ENCODE data around the gene AQR. TPM values are rescaled to one million over a fixed set of nuclear protein-coding genes. Genes with fewer than 3 reads are reported as not detected.
A peak's percentile ranks its signal among the peaks of the same experiment; 100 is the strongest.

AQR gene
- total and polyA plus RNA-seq, 2 of the 8 experiments (the other 6 are each of a cell fraction or from before 2014, with no cell fraction given) = 34.5 to 57.6 TPM

- TF ChIP-seq CHD2 (IDR thresholded peaks at IDR 0.05; ENCODE audit: low read length) (no peak), RNF2 (IDR thresholded peaks at IDR 0.05; ENCODE audit: borderline replicate concordance, low read depth, low read length, missing control alignments, poor library complexity, severe bottlenecking) (no peak), MAFK (IDR thresholded peaks at IDR 0.05; ENCODE audit: low read depth, low read length) (peak; percentile 35; the same call in 1 of the 2 replicates), TCF12 (IDR thresholded peaks at IDR 0.05; ENCODE audit: low read depth, low read length) (no peak), GTF2F1 (IDR thresholded peaks at IDR 0.05; ENCODE audit: borderline replicate concordance, low read depth, low read length) (no peak), BCL11A (IDR thresholded peaks at IDR 0.05; ENCODE audit: low read depth in 2 of 2, low read length in 2 of 2) (no peak), PHF8 (conservative IDR thresholded peaks at IDR 0.05; ENCODE audit: low read depth, low read length) (peak; percentile 91), TBP (IDR thresholded peaks at IDR 0.05; ENCODE audit: low read depth, low read length) (peak; percentile 93), KDM1A (IDR thresholded peaks at IDR 0.05; ENCODE audit: borderline replicate concordance, low read length) (no peak), HDAC2 (IDR thresholded peaks at IDR 0.05; ENCODE audit: borderline replicate concordance in 1 of 2, low read depth in 2 of 2, low read length in 2 of 2) (peak in 1 of 2 experiments; percentile 63; a peak in 1 of 4 replicates), POLR2AphosphoS5 (IDR thresholded peaks at IDR 0.05; ENCODE audit: low read depth, low read length) (peak; percentile 93; the same call in 1 of the 2 replicates), SIN3A (conservative IDR thresholded peaks at IDR 0.05 in 1 of 2, IDR thresholded peaks at IDR 0.05 in 1 of 2; ENCODE audit: low read depth in 1 of 2, low read length in 2 of 2) (peak; percentile 50 to 90; a peak in 2 of 4 replicates), CBX8 (IDR thresholded peaks at IDR 0.05; ENCODE audit: borderline replicate concordance, low read depth, low read length) (no peak), FOSL1 (IDR thresholded peaks at IDR 0.05; ENCODE audit: insufficient read depth, low read depth, low read length) (no peak), SUZ12 (IDR thresholded peaks at IDR 0.05; ENCODE audit: low read length) (no peak), CTCF (IDR thresholded peaks at IDR 0.05; ENCODE audit: control extremely low read depth in 1 of 3, insufficient read depth in 1 of 3, low read depth in 1 of 3, low read length in 3 of 3) (no peak), MAX (IDR thresholded peaks at IDR 0.05) (no peak; the same call in 1 of the 2 replicates), CREB1 (IDR thresholded peaks at IDR 0.05) (peak; percentile 54; the same call in 1 of the 2 replicates), JUND (IDR thresholded peaks at IDR 0.05; ENCODE audit: low read length) (peak; percentile 29; the same call in 1 of the 2 replicates), SP2 (IDR thresholded peaks at IDR 0.05; ENCODE audit: low read length) (no peak)
Observed at GRCh38 chr15:34988027-34988902, 18.7 kb upstream of the AQR start, which contains the start of gene ZNF770 (continued).
